PC-9 (cell line): ENCODE data around the gene EHBP1L1. TPM values are rescaled to one million over a fixed set of nuclear protein-coding genes. Genes with fewer than 3 reads are reported as not detected.

Source experiments
- BruUV-seq: library from RNA; stranded (reverse); fragments of 400-500 nt; replicated peaks from 2 replicates; lab custom pipeline; 2021; lab: Mats Ljungman, UMichigan
- CTCF ChIA-PET: fragments of 300-600 bp; sonication (Branson Sonifier 250); formaldehyde crosslinking; loops from one replicate; lab custom pipeline; 2022; ENCODE audit warnings: antibody characterized with exemption; lab: Charles Lee
- POLR2A ChIA-PET: fragments of 300-600 bp; sonication (Branson Sonifier 250); formaldehyde crosslinking; loops from one replicate; lab custom pipeline; 2022; ENCODE audit warnings: antibody characterized with exemption; ENCODE audit not compliant: unreplicated experiment; lab: Charles Lee
- DNase-seq, 2 experiments: peaks; one replicate each; pipeline versions ENCODE4 v3.0.0 to v3.0.0-alpha.2; 2015 to 2022; ENCODE audit warnings: mixed read lengths in 1 of 2
- H2AFZ ChIP-seq: fragments of 200-600 bp; sonication (generic); 2 replicates; pipeline ENCODE4 v1.8.1; 2017; ENCODE audit warnings: antibody characterized with exemption
- H3F3A ChIP-seq: fragments of 200-600 bp; sonication (generic); 2 replicates; pipeline ENCODE4 v1.8.1; 2017; ENCODE audit warnings: antibody characterized with exemption, mild to moderate bottlenecking, low read depth; ENCODE audit not compliant: insufficient read depth
- H3K27ac ChIP-seq: fragments of 200-600 bp; sonication (generic); 2 replicates; pipeline ENCODE4 v1.6.1; 2016; ENCODE audit warnings: mixed run types
- H3K27me3 ChIP-seq: fragments of 200-600 bp; sonication (generic); 2 replicates; pipeline ENCODE4 v1.6.1; 2016; ENCODE audit warnings: low read depth, mixed run types; ENCODE audit not compliant: insufficient read depth
- H3K36me3 ChIP-seq: fragments of 200-600 bp; sonication (generic); 2 replicates; pipeline ENCODE4 v1.6.1; 2016; ENCODE audit warnings: low read depth, mixed run types
- H3K4me1 ChIP-seq: fragments of 200-600 bp; sonication (generic); replicated peaks from 2 replicates; pipeline ENCODE4 v1.6.1; 2016; ENCODE audit warnings: mixed run types; ENCODE audit not compliant: insufficient read depth
- H3K4me2 ChIP-seq: fragments of 200-600 bp; sonication (generic); 2 replicates; pipeline ENCODE4 v1.6.1; 2017; ENCODE audit warnings: mixed run types
- H3K4me3 ChIP-seq: fragments of 200-600 bp; sonication (generic); 2 replicates; pipeline ENCODE4 v1.6.1; 2016; ENCODE audit warnings: mixed run types
- H3K79me2 ChIP-seq: fragments of 200-600 bp; sonication (generic); 2 replicates; pipeline ENCODE4 v1.6.1; 2017; ENCODE audit warnings: low read depth, mixed run types
- H3K9me2 ChIP-seq: fragments of 200-600 bp; sonication (generic); 2 replicates; pipeline ENCODE4 v1.8.1; 2017; ENCODE audit warnings: mild to moderate bottlenecking; ENCODE audit not compliant: insufficient read depth
- H3K9me3 ChIP-seq: fragments of 200-600 bp; sonication (generic); 2 replicates; pipeline ENCODE4 v1.8.1; 2016; ENCODE audit warnings: low read depth; ENCODE audit not compliant: insufficient read depth
- H4K20me1 ChIP-seq: fragments of 200-600 bp; sonication (generic); 2 replicates; pipeline ENCODE4 v1.8.1; 2017; ENCODE audit not compliant: insufficient read depth
- CTCF ChIP-seq: fragments of 200-600 bp; sonication (generic); conservative IDR thresholded peaks from 2 replicates; pipeline ENCODE4 v1.6.1; 2017; ENCODE audit warnings: mixed run types, antibody characterized with exemption, mild to moderate bottlenecking, moderate library complexity
- EZH2 ChIP-seq: fragments of 200-600 bp; sonication (generic); IDR thresholded peaks from 2 replicates; pipeline ENCODE4 v1.8.0; 2017; ENCODE audit warnings: antibody characterized with exemption, low read depth
- intact Hi-C: fragments of 100-400 bp; cut with micrococcal nuclease; formaldehyde crosslinking; loops from one replicate; pipeline ENCODE4 v1.10.0; 2022; ENCODE audit not compliant: unreplicated experiment
- total RNA-seq: library from RNA; stranded (reverse); gene quantifications from 2 replicates; pipeline ENCODE4 v1.2.3, GENCODE V29; 2021

The EHBP1L1 gene
- total RNA-seq, 1 experiment from 2014 or later = 123 TPM

GRCh38 chr11:65624931-65625627 is 49.2 kb downstream of the EHBP1L1 start:
- TF ChIP-seq CTCF (no peak), EZH2 (no peak)
- BruUV-seq = no TSS peak

GRCh38 chr11:65625628-65626342 is 49.9 kb downstream of the EHBP1L1 start:
- no peaks in the 10 kb centered on the region for H3K27me3 ChIP-seq
- H3K9me2 ChIP-seq = no peaks in the 10 kb centered on the region
- TF ChIP-seq EZH2 (no peak), CTCF (peak; percentile 55)
- CTCF ChIA-PET = no interaction called here
- POLR2A ChIA-PET = no interaction called here
- peaks cover 2% of the 10 kb centered on the region; the same call in 1 of the 2 replicates for H3F3A ChIP-seq
- H3K79me2 ChIP-seq = no peaks in the 10 kb centered on the region
- H3K36me3 ChIP-seq = peaks cover 42% of the 10 kb centered on the region
- BruUV-seq = no TSS peak
- intact Hi-C loops = no loop called here
- H3K4me3 ChIP-seq = no peak overlapping the region
- H4K20me1 ChIP-seq = peaks cover 32% of the 10 kb centered on the region
- no peak overlapping the region for H3K4me2 ChIP-seq
- H3K9me3 ChIP-seq = no peaks in the 10 kb centered on the region
- no peak overlapping the region for H3K27ac ChIP-seq
- peak in 1 of 2 experiments; percentile 26 for DNase-seq
- no peaks in the 10 kb centered on the region for H3K4me1 ChIP-seq
- no peak overlapping the region for H2AFZ ChIP-seq

More at GRCh38 chr11:65624931-65625627, 49.2 kb downstream of the EHBP1L1 start:
- Histone ChIP-seq H3K4me3 (no peak overlapping the region), H3K36me3 (peaks cover 35% of the 10 kb centered on the region), H3K9me3 (no peaks in the 10 kb centered on the region), H3K27ac (no peak overlapping the region), H3K27me3 (no peaks in the 10 kb centered on the region), H3F3A (no peaks in the 10 kb centered on the region), H4K20me1 (peaks cover 37% of the 10 kb centered on the region), H3K79me2 (no peaks in the 10 kb centered on the region), H3K4me1 (no peaks in the 10 kb centered on the region), H3K4me2 (no peak overlapping the region), H2AFZ (no peak overlapping the region), H3K9me2 (no peaks in the 10 kb centered on the region)
- no peak for DNase-seq
- ChIA-PET CTCF (no interaction called here), POLR2A (no interaction called here)
- intact Hi-C loops = no loop called here

- no peak for TF ChIP-seq CTCF
- no peak for TF ChIP-seq EZH2
Observed at GRCh38 chr11:65627202-65627601, 51.3 kb downstream of the EHBP1L1 start.

More at GRCh38 chr11:65627202-65627601, 51.3 kb downstream of the EHBP1L1 start:
- Histone ChIP-seq H3K4me2 (no peak overlapping the region), H4K20me1 (peaks cover 24% of the 10 kb centered on the region), H3K27me3 (no peaks in the 10 kb centered on the region), H3K9me3 (no peaks in the 10 kb centered on the region), H3K4me1 (no peaks in the 10 kb centered on the region), H2AFZ (no peak overlapping the region), H3K27ac (no peak overlapping the region), H3F3A (peaks cover 4% of the 10 kb centered on the region; the same call in 1 of the 2 replicates), H3K4me3 (no peak overlapping the region), H3K79me2 (no peaks in the 10 kb centered on the region), H3K36me3 (peaks cover 47% of the 10 kb centered on the region), H3K9me2 (no peaks in the 10 kb centered on the region)
- intact Hi-C loops = no loop called here
- ChIA-PET CTCF (no interaction called here), POLR2A (no interaction called here)
- no peak for DNase-seq
- no TSS peak for BruUV-seq
